Endothelial cell of umbilical vein (primary cell): ENCODE measurements around the gene TMEM82. TPM values are rescaled to one million over a fixed set of nuclear protein-coding genes. Genes with fewer than 3 reads are reported as not detected.
A peak's percentile ranks its signal among the peaks of the same experiment; 100 is the strongest.

Source experiments
- BruUV-seq: library from RNA; stranded (reverse); fragments of 400-500 nt; replicated peaks from 2 replicates; lab custom pipeline; 2021; lab: Mats Ljungman, UMichigan
- CTCF ChIA-PET: fragments of 300-600, 350-600 bp; sonication (Branson Sonifier 250); formaldehyde crosslinking; loops from one replicate; lab custom pipeline; 2021; ENCODE audit warnings: antibody characterized with exemption, inconsistent platforms; lab: Charles Lee
- POLR2A ChIA-PET: fragments of 300-600, 350-600 bp; sonication (Branson Sonifier 250); formaldehyde crosslinking; loops from one replicate; lab custom pipeline; 2021; ENCODE audit warnings: antibody characterized with exemption, inconsistent platforms; lab: Charles Lee
- DNase-seq: peaks from one replicate; pipeline ENCODE4 v3.0.0-alpha.2; 2011; ENCODE audit warnings: low read depth, low spot score
- FAIRE-seq: peaks from 2 replicates; lab custom pipeline; 2011; peaks lifted over from hg19 to GRCh38; lab: Jason Lieb, UNC
- H2AFZ ChIP-seq: 2 replicates; pipeline ENCODE4 v1.6.0; 2012; ENCODE audit warnings: low read depth, low read length, control low read depth, inconsistent platforms
- H3K27ac ChIP-seq: 2 replicates; pipeline ENCODE4 v1.5.1; 2011; ENCODE audit warnings: low read depth, mild to moderate bottlenecking, control low read depth, low read length, moderate library complexity; ENCODE audit not compliant: insufficient read depth
- H3K27me3 ChIP-seq, 2 experiments: 2 replicates each; pipeline versions ENCODE4 v1.6.0 to v1.6.1; 2011; ENCODE audit warnings: low read length in 2 of 2, mixed read lengths in 1 of 2; ENCODE audit not compliant: control insufficient read depth in 2 of 2, insufficient read depth in 2 of 2
- H3K36me3 ChIP-seq, 2 experiments: 2 replicates in 1 of 2; 3 replicates in 1 of 2; pipeline ENCODE4 v1.5.1; 2011; ENCODE audit warnings: low read length in 2 of 2, mild to moderate bottlenecking in 1 of 2, moderate library complexity in 1 of 2; ENCODE audit not compliant: control insufficient read depth in 2 of 2, insufficient read depth in 2 of 2; ENCODE audit errors: extremely low read depth in 1 of 2
- H3K4me1 ChIP-seq: 3 replicates; pipeline ENCODE4 v1.5.1; 2011; ENCODE audit warnings: mild to moderate bottlenecking, low read length; ENCODE audit not compliant: control insufficient read depth, insufficient read depth; ENCODE audit errors: extremely low read depth
- H3K4me2 ChIP-seq: 2 replicates; pipeline ENCODE4 v1.6.1; 2011; ENCODE audit warnings: low read length, control low read depth, mixed read lengths; ENCODE audit not compliant: insufficient read depth
- H3K4me3 ChIP-seq, 3 experiments: fragments of 200-600 bp in 1 of 3; sonication (generic), shearing (Covaris generic) in 1 of 3; replicated peaks in 1 of 3; 2 replicates each; pipeline ENCODE4 v1.5.1; 2011 to 2016; ENCODE audit warnings: control low read depth in 3 of 3, low read length in 3 of 3, mild to moderate bottlenecking in 2 of 3, inconsistent platforms in 1 of 3, low read depth in 1 of 3, moderate library complexity in 1 of 3; ENCODE audit not compliant: insufficient read depth in 1 of 3
- H3K79me2 ChIP-seq: 2 replicates; pipeline ENCODE4 v1.6.0; 2012; ENCODE audit warnings: low read length, inconsistent platforms; ENCODE audit not compliant: control insufficient read depth, insufficient read depth
- H3K9ac ChIP-seq: replicated peaks from 2 replicates; pipeline ENCODE3; 2011; ENCODE audit warnings: low read length, control low read depth; ENCODE audit not compliant: insufficient read depth; ENCODE audit errors: extremely low read depth
- H3K9me1 ChIP-seq: replicated peaks from 3 replicates; pipeline ENCODE4 v1.6.0; 2011; ENCODE audit warnings: mild to moderate bottlenecking, low read length; ENCODE audit not compliant: control insufficient read depth, insufficient read depth; ENCODE audit errors: extremely low read depth
- H3K9me3 ChIP-seq: replicated peaks from 2 replicates; pipeline ENCODE4 v1.5.1; 2012; ENCODE audit warnings: low read length, inconsistent platforms; ENCODE audit not compliant: control insufficient read depth, insufficient read depth
- H4K20me1 ChIP-seq: replicated peaks from 2 replicates; pipeline ENCODE3; 2011; ENCODE audit warnings: mild to moderate bottlenecking, low read length; ENCODE audit not compliant: control insufficient read depth, insufficient read depth; ENCODE audit errors: extremely low read depth
- EZH2 ChIP-seq: IDR thresholded peaks from 2 replicates; pipeline ENCODE4 v1.6.1; 2012; ENCODE audit warnings: borderline replicate concordance, low read depth, mild to moderate bottlenecking, moderate library complexity, low read length, inconsistent platforms; ENCODE audit not compliant: severe bottlenecking
- FOS ChIP-seq: IDR thresholded peaks from 2 replicates; pipeline ENCODE4 v1.6.1; 2011; ENCODE audit warnings: mild to moderate bottlenecking, low read length, moderate library complexity, borderline replicate concordance; ENCODE audit not compliant: insufficient read depth
- GATA2 ChIP-seq: IDR thresholded peaks from 2 replicates; pipeline ENCODE4 v1.7.0; 2011; ENCODE audit warnings: low read depth, mild to moderate bottlenecking, moderate library complexity, mixed read lengths, low read length; ENCODE audit not compliant: insufficient read length, insufficient read depth
- JUN ChIP-seq: IDR thresholded peaks from 2 replicates; pipeline ENCODE4 v1.6.1; 2011; ENCODE audit warnings: borderline replicate concordance, low read depth; ENCODE audit not compliant: insufficient read length, insufficient read depth
- MYC ChIP-seq: IDR thresholded peaks from one replicate; pipeline ENCODE4 v1.6.1; 2011; ENCODE audit warnings: mild to moderate bottlenecking, low read depth, low read length
- POLR2A ChIP-seq: IDR thresholded peaks from 2 replicates; pipeline ENCODE4 v1.6.1; 2012; ENCODE audit warnings: low read depth, mild to moderate bottlenecking, control low read depth, low read length
- POLR2AphosphoS5 ChIP-seq: IDR thresholded peaks from 2 replicates; pipeline ENCODE4 v1.6.1; 2012; ENCODE audit warnings: low read depth, mild to moderate bottlenecking, control low read depth, low read length, moderate library complexity; ENCODE audit not compliant: insufficient read depth
- dilution Hi-C: fragments of 300-500 bp; cut with MboI; formaldehyde crosslinking; loops from one replicate; pipeline ENCODE4 v1.15.0; 2019; ENCODE audit warnings: low sequenced_read_pairs; ENCODE audit not compliant: extremely low pct_ligation_motif_present
- intact Hi-C: fragments of 100-400 bp; cut with micrococcal nuclease; formaldehyde crosslinking; loops from one replicate; pipeline ENCODE4 v1.10.0; 2022
- polyA plus RNA-seq, 4 experiments: library from polyadenylated mRNA; depleted of rRNA in 3 of 4; stranded (reverse) in 3 of 4; unstranded in 1 of 4; fragments of >200 nt; gene quantifications; 2 replicates each; pipeline versions ENCODE4 v1.2.1 to v1.2.3, GENCODE V29; 2011 to 2012; ENCODE audit warnings: missing spikeins in 1 of 4
- total RNA-seq: library from RNA; stranded (reverse); gene quantifications from 2 replicates; pipeline ENCODE4 v1.2.3, GENCODE V29; 2021
- TF ChIP-seq, protein P1 (sequence below), 2 donors: IDR thresholded peaks; 1 replicate in 1 of 2; 2 replicates in 1 of 2; pipeline ENCODE4 v1.5.1; 2011; ENCODE audit warnings: low read length in 2 of 2, mild to moderate bottlenecking in 2 of 2, moderate library complexity in 2 of 2, control low read depth in 1 of 2, inconsistent platforms in 1 of 2, low read depth in 1 of 2; ENCODE audit not compliant: insufficient read depth in 1 of 2; ENCODE audit errors: extremely low read depth in 1 of 2

Gene TMEM82
- total and polyA plus RNA-seq, 2 donors (not counting 3 experiments of a cell fraction or from before 2014, with no cell fraction given) = not detected

DNA sequence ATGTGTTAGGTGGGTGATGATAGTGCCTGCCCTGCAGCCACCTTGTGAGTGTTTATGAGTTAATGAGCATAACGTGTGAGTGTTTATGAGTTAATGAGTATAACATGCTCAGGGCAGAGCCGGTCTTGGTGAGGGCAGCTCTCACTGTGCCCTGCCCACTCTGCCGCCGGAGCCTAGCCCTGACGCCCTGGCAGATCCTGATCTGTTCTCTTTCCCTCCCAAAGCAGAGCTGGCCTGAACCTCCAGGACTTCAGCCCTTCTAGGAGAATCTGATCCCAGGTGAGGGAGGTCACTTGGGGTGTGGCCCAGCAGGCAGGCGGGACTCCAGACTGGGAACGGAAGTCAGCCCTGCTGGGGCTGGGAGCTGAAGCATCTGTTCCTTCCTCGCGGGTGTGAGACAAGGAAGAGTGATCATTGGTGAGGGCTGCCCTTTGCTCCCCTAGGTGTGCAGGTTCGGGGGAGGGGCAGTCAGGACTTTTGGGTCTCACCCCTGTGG is 22.0 kb downstream of the TMEM82 start:
- Histone ChIP-seq H3K9me3 (no peaks in the 10 kb centered on the region), H3K4me3 (no peak overlapping the region), H4K20me1 (no peaks in the 10 kb centered on the region), H2AFZ (no peak overlapping the region), H3K9me1 (no peaks in the 10 kb centered on the region), H3K79me2 (peaks cover 92% of the 10 kb centered on the region), H3K27me3 (no peaks in the 10 kb centered on the region), H3K4me2 (no peak overlapping the region), H3K9ac (no peak overlapping the region), H3K27ac (peak overlapping the region; percentile 11), H3K36me3 (peaks cover 27 to 45% of the 10 kb centered on the region in 2 experiments), H3K4me1 (peaks cover 40% of the 10 kb centered on the region)
- intact Hi-C loops = loop anchor here (5.0 kb wide), 1 partner anchor 167 kb away; no protein-coding TSS in a partner anchor
- peak; percentile 43 for FAIRE-seq
- TF ChIP-seq, protein P1, sequence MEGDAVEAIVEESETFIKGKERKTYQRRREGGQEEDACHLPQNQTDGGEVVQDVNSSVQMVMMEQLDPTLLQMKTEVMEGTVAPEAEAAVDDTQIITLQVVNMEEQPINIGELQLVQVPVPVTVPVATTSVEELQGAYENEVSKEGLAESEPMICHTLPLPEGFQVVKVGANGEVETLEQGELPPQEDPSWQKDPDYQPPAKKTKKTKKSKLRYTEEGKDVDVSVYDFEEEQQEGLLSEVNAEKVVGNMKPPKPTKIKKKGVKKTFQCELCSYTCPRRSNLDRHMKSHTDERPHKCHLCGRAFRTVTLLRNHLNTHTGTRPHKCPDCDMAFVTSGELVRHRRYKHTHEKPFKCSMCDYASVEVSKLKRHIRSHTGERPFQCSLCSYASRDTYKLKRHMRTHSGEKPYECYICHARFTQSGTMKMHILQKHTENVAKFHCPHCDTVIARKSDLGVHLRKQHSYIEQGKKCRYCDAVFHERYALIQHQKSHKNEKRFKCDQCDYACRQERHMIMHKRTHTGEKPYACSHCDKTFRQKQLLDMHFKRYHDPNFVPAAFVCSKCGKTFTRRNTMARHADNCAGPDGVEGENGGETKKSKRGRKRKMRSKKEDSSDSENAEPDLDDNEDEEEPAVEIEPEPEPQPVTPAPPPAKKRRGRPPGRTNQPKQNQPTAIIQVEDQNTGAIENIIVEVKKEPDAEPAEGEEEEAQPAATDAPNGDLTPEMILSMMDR (IDR thresholded peaks at IDR 0.05; ENCODE audit: extremely low read depth in 1 of 2, insufficient read depth in 1 of 2, low read depth in 1 of 2, low read length in 2 of 2) = no peak
- TF ChIP-seq GATA2 (no peak), POLR2A (peak; percentile 22), EZH2 (no peak)
- dilution Hi-C loops = no loop called here
- no TSS peak for BruUV-seq
- ChIA-PET POLR2A (no interaction called here), CTCF (no interaction called here)
- no peak for DNase-seq

DNA sequence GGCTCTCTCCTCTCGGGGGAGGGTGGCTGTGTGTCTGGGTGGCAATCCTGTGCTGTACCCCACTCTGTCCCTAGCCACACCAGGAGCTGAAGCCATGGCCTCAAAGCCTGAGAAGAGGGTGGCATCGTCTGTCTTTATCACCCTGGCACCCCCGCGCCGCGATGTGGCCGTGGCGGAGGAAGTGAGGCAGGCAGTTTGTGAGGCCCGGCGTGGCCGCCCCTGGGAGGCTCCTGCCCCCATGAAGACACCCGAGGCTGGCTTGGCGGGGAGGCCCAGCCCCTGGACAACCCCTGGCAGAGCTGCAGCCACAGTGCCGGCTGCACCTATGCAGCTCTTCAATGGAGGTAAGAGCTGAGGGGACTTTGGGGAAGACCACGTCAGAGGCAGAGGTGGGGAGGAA is 22.6 kb downstream of the TMEM82 start:
- Histone ChIP-seq H3K4me2 (no peak overlapping the region), H3K79me2 (peaks cover 87% of the 10 kb centered on the region), H3K27me3 (no peaks in the 10 kb centered on the region), H3K9me1 (no peaks in the 10 kb centered on the region), H3K27ac (peak overlapping the region; percentile 11), H3K4me3 (no peak overlapping the region), H3K36me3 (peaks cover 27 to 45% of the 10 kb centered on the region in 2 experiments), H3K9ac (no peak overlapping the region), H2AFZ (no peak overlapping the region), H3K4me1 (peaks cover 40% of the 10 kb centered on the region), H3K9me3 (no peaks in the 10 kb centered on the region), H4K20me1 (no peaks in the 10 kb centered on the region)
- ChIA-PET CTCF (interaction anchor here (1.0 to 1.5 kb wide), 2 partner anchors 9 to 16 kb away, joined by 3 to 6 read pairs; no protein-coding TSS in a partner anchor), POLR2A (interaction anchor here (1.2 kb wide), 1 partner anchor 11 kb away, joined by 4 read pairs; no protein-coding TSS in a partner anchor)
- no peak for DNase-seq
- no peak for TF ChIP-seq GATA2
- TF ChIP-seq POLR2AphosphoS5 = no peak
- no peak for TF ChIP-seq EZH2
- TF ChIP-seq FOS = no peak
- no peak for TF ChIP-seq JUN
- TF ChIP-seq MYC = no peak
- TF ChIP-seq, protein P1 (IDR thresholded peaks at IDR 0.05; ENCODE audit: extremely low read depth in 1 of 2, insufficient read depth in 1 of 2, low read depth in 1 of 2, low read length in 2 of 2) = no peak
- TF ChIP-seq POLR2A = no peak
- no TSS peak for BruUV-seq
- intact Hi-C loops (loop anchor here (5.0 kb wide), 1 partner anchor 168 kb away; no protein-coding TSS in a partner anchor), dilution Hi-C loops (no loop called here)
- FAIRE-seq = no peak
